Testis (tissue), 2 donors: ENCODE measurements around the gene FAM180B.

Experiments
- POLR2A ChIP-seq: fragments of 450-650 bp; IDR thresholded peaks from one replicate; pipeline ENCODE4 v1.6.1; 2017; ENCODE audit warnings: antibody characterized with exemption, mild to moderate bottlenecking, moderate library complexity
- TF ChIP-seq, protein P1 (sequence below), 3 experiments: fragments of 450-650 bp in 2 of 3; fragments of 200-600 bp in 1 of 3; sonication (generic) in 1 of 3; IDR thresholded peaks; one replicate each; pipeline ENCODE4 v1.5.1; 2016 to 2019; ENCODE audit warnings: antibody characterized with exemption in 3 of 3, mild to moderate bottlenecking in 2 of 3, moderate library complexity in 1 of 3

DNA sequence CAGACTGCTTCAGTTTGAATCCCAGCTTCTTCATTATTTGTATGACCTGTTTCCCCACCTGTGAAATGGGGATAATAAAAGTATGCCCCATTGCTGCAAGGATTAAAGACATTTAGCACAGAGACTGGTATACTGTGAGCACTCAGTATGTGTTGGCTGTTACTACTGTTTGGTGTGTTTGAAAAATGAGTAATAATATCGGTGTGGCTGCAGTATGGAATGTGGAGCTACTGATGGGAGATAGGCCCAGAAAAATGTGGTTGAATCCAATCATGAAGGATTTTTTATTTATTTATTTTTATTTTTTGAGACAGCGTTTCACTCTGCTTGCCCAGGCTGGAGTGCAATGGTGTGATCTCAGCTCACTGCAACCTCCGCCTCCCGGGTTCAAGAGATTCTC lies 16.8 kb downstream of the FAM180B start:
- TF ChIP-seq, protein P1, sequence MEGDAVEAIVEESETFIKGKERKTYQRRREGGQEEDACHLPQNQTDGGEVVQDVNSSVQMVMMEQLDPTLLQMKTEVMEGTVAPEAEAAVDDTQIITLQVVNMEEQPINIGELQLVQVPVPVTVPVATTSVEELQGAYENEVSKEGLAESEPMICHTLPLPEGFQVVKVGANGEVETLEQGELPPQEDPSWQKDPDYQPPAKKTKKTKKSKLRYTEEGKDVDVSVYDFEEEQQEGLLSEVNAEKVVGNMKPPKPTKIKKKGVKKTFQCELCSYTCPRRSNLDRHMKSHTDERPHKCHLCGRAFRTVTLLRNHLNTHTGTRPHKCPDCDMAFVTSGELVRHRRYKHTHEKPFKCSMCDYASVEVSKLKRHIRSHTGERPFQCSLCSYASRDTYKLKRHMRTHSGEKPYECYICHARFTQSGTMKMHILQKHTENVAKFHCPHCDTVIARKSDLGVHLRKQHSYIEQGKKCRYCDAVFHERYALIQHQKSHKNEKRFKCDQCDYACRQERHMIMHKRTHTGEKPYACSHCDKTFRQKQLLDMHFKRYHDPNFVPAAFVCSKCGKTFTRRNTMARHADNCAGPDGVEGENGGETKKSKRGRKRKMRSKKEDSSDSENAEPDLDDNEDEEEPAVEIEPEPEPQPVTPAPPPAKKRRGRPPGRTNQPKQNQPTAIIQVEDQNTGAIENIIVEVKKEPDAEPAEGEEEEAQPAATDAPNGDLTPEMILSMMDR (IDR thresholded peaks at IDR 0.05), result no peak
- TF ChIP-seq POLR2A, result no peak
